Esophagus muscularis mucosa (tissue), 4 donors: ENCODE data around the gene CDH4. TPM values are rescaled to one million over a fixed set of nuclear protein-coding genes. Genes with fewer than 3 reads are reported as not detected.
"Not testable (repeated sequence)": the region's sequence is repeated elsewhere in the genome, so short reads cannot be mapped to it uniquely, and the experiment has no call there.

Experiments used
- DNase-seq: peaks from one replicate; pipeline ENCODE4 v3.0.0-alpha.2; 2017; ENCODE audit errors: extremely low spot score
- H3K27ac ChIP-seq, 4 donors: fragments of 200-600 bp; sonication (generic); replicated peaks in 1 of 4; 1 replicate in 3 of 4; 2 replicates in 1 of 4; pipeline ENCODE4 v1.5.1; 2016 to 2019; ENCODE audit warnings: mild to moderate bottlenecking in 1 of 4
- H3K27me3 ChIP-seq, 4 donors: fragments of 200-600 bp; sonication (generic); one replicate each; pipeline versions ENCODE4 v1.5.1 to v1.6.0; 2016 to 2019
- H3K36me3 ChIP-seq, 4 donors: fragments of 200-600 bp; sonication (generic); one replicate each; pipeline ENCODE4 v1.5.1; 2016 to 2019
- H3K4me1 ChIP-seq, 4 donors: fragments of 200-600 bp; sonication (generic); one replicate each; pipeline ENCODE4 v1.5.1; 2016 to 2019
- H3K4me3 ChIP-seq, 4 donors: fragments of 200-600 bp; sonication (generic); 1 replicate in 2 of 4; 2 replicates in 2 of 4; pipeline ENCODE4 v1.5.1; 2016 to 2019; ENCODE audit warnings: mild to moderate bottlenecking in 4 of 4, moderate library complexity in 1 of 4
- H3K9me3 ChIP-seq, 4 donors: fragments of 200-600 bp; sonication (generic); 1 replicate in 3 of 4; 2 replicates in 1 of 4; pipeline ENCODE4 v1.5.1; 2016 to 2019
- CTCF ChIP-seq, 3 experiments: fragments of 200-600 bp in 2 of 3; fragments of 450-650 bp in 1 of 3; sonication (generic) in 2 of 3; IDR thresholded peaks; one replicate each; pipeline ENCODE4 v1.5.1; 2017 to 2019; ENCODE audit warnings: antibody characterized with exemption in 3 of 3, mild to moderate bottlenecking in 2 of 3, moderate library complexity in 1 of 3
- EP300 ChIP-seq: sonication (generic); formaldehyde crosslinking; IDR thresholded peaks from one replicate; pipeline ENCODE4 v1.6.1; 2017; ENCODE audit warnings: antibody characterized with exemption
- POLR2A ChIP-seq: fragments of 450-650 bp; IDR thresholded peaks from one replicate; pipeline ENCODE4 v1.6.1; 2017; ENCODE audit warnings: antibody characterized with exemption, moderate library complexity, mild to moderate bottlenecking, low read depth
- POLR2AphosphoS5 ChIP-seq, 2 donors: sonication (generic); formaldehyde crosslinking; IDR thresholded peaks; one replicate each; pipeline ENCODE4 v1.6.1; 2017; ENCODE audit warnings: antibody characterized with exemption in 2 of 2
- WGBS: methylation state at CpG from one replicate; pipeline ENCODE4 v1.1.5; 2018; 5-methylcytosine and 5-hydroxymethylcytosine counted together
- intact Hi-C: fragments of 100-400 bp; cut with DNase I; formaldehyde crosslinking; loops from one replicate; pipeline ENCODE4 v1.15.1; 2023
- total RNA-seq, 4 donors: library from RNA; depleted of rRNA; stranded (reverse); fragments of >200 nt; gene quantifications; one replicate each; pipeline versions ENCODE4 v1.1.0 to v1.2.1, GENCODE V29; 2016

Gene CDH4
- total RNA-seq, 4 donors from 2014 or later = 0.42 to 1.3 (median 0.48) TPM

- no peaks in the 10 kb centered on the region for H3K9me3 ChIP-seq
- TF ChIP-seq POLR2AphosphoS5 (IDR thresholded peaks at IDR 0.05) = no peak
- no peak overlapping the region for H3K4me3 ChIP-seq
- DNase-seq = no peak
- no peaks in the 10 kb centered on the region for H3K36me3 ChIP-seq
- H3K27me3 ChIP-seq = peaks cover 0 to 39% (median 0%) of the 10 kb centered on the region in 4 donors
- WGBS = 81% methylated on average over 7 of the region's 9 CpGs
- intact Hi-C loops = no loop called here
- H3K4me1 ChIP-seq = peaks cover 0 to 4% (median 0%) of the 10 kb centered on the region in 4 donors
- no peak overlapping the region for H3K27ac ChIP-seq
Observed at GRCh38 chr20:61263938-61264337, 11.9 kb downstream of the CDH4 start.

GRCh38 chr20:61267241-61267640 lies 15.2 kb downstream of the CDH4 start:
- no peak for TF ChIP-seq POLR2AphosphoS5 (IDR thresholded peaks at IDR 0.05)
- TF ChIP-seq EP300 = no peak
- no peak for TF ChIP-seq CTCF (IDR thresholded peaks at IDR 0.05)
- TF ChIP-seq POLR2A = no peak
- no peaks in the 10 kb centered on the region for H3K9me3 ChIP-seq
- WGBS = 81% methylated on average over 6 of the region's 6 CpGs
- peaks cover 0 to 34% (median 0%) of the 10 kb centered on the region in 4 donors for H3K27me3 ChIP-seq
- no peak for DNase-seq
- no peaks in the 10 kb centered on the region for H3K36me3 ChIP-seq
- H3K27ac ChIP-seq = no peak overlapping the region
- peaks cover 0 to 13% (median 3%) of the 10 kb centered on the region in 4 donors for H3K4me1 ChIP-seq
- no peak overlapping the region for H3K4me3 ChIP-seq
- intact Hi-C loops = no loop called here

GRCh38 chr20:61268024-61268423 lies 16.0 kb downstream of the CDH4 start:
- H3K36me3 ChIP-seq = no peaks in the 10 kb centered on the region
- H3K27ac ChIP-seq = no peak overlapping the region
- WGBS = 84% methylated on average over 4 of the region's 10 CpGs
- no peak for TF ChIP-seq POLR2A
- TF ChIP-seq EP300 = no peak
- TF ChIP-seq POLR2AphosphoS5 (IDR thresholded peaks at IDR 0.05) = no peak
- no peak for TF ChIP-seq CTCF (IDR thresholded peaks at IDR 0.05)
- no peak overlapping the region for H3K4me3 ChIP-seq
- DNase-seq = no peak
- intact Hi-C loops = no loop called here
- H3K9me3 ChIP-seq = no peaks in the 10 kb centered on the region
- H3K27me3 ChIP-seq = peaks cover 0 to 33% (median 0%) of the 10 kb centered on the region in 4 donors
- H3K4me1 ChIP-seq = peaks cover 0 to 14% (median 3%) of the 10 kb centered on the region in 4 donors

GRCh38 chr20:61271312-61272231 lies 19.5 kb downstream of the CDH4 start:
- Histone ChIP-seq H3K9me3 (no peaks in the 10 kb centered on the region), H3K27ac (no peak overlapping the region), H3K4me1 (peaks cover 0 to 11% (median 3%) of the 10 kb centered on the region in 4 donors), H3K27me3 (peaks cover 0 to 31% (median 0%) of the 10 kb centered on the region in 4 donors), H3K36me3 (no peaks in the 10 kb centered on the region), H3K4me3 (no peak overlapping the region)
- 64% methylated on average over 21 of the region's 28 CpGs for WGBS
- DNase-seq = no peak
- intact Hi-C loops = no loop called here
- TF ChIP-seq EP300 (no peak), POLR2AphosphoS5 (IDR thresholded peaks at IDR 0.05) (no peak), CTCF (IDR thresholded peaks at IDR 0.05) (no peak), POLR2A (no peak)

GRCh38 chr20:61273024-61273423 lies 21.0 kb downstream of the CDH4 start:
- H3K9me3 ChIP-seq, H3K36me3 ChIP-seq, intact Hi-C loops, H3K27ac ChIP-seq, H3K4me3 ChIP-seq, DNase-seq: not testable (repeated sequence)
- WGBS = 78% methylated on average over 7 of the region's 7 CpGs
- Histone ChIP-seq H3K27me3 (peaks cover 0 to 33% (median 0%) of the 10 kb centered on the region in 4 donors), H3K4me1 (peaks cover 0 to 11% (median 3%) of the 10 kb centered on the region in 4 donors)

- H3K9me3 ChIP-seq, DNase-seq, H3K4me3 ChIP-seq, intact Hi-C loops, H3K27ac ChIP-seq, H3K36me3 ChIP-seq: not testable (repeated sequence)
- Histone ChIP-seq H3K4me1 (peaks cover 0 to 11% (median 3%) of the 10 kb centered on the region in 4 donors), H3K27me3 (peaks cover 0 to 39% (median 0%) of the 10 kb centered on the region in 4 donors)
- 89% methylated on average over 1 of the region's 1 CpG for WGBS
Observed at GRCh38 chr20:61273666-61274065, 21.6 kb downstream of the CDH4 start.
